GM21515 (cell line): ENCODE data around the gene ASPM.
"Not testable (repeated sequence)": the region's sequence is repeated elsewhere in the genome, so short reads cannot be mapped to it uniquely, and the experiment has no call there.

Experiments used
- ATAC-seq: cut with Tn5 transposase; IDR thresholded peaks from one replicate; pipeline ENCODE4 v1.9.1; 2021; ENCODE audit not compliant: unreplicated experiment

The ASPM gene

DNA sequence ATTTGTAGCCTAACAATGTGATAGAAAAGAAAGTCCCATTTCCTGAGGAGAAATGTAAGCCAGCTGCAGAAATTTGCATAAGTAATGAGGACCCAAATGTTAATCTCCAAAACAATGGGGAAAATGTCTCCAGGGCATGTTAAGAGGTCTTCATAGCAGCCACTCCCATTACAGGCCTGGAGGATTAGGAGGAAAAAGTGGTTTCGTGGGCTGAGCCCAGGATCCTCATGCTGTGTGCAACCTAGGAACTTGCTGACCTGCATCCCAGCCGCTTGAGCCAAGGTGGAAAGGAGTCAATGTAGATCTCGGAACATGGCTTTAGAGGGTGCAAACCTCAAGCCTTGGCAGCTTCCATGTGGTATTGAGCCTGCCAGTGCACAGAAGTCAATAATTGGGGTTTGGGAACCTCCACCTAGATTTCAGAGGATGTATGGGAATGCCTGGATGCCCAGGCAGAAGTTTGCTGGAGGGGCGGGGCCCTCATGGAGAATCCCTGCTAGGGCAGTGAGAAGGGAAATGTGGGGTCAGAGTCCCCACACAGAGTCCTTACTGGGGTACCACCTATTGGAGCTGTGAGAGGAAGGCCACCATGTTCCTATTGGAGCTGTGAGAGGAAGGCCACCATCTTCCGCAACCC is 65.2 kb downstream of the ASPM start:
- no peak for ATAC-seq

- no peak for ATAC-seq
Observed at GRCh38 chr1:197080323-197080722, 66.1 kb downstream of the ASPM start.

DNA sequence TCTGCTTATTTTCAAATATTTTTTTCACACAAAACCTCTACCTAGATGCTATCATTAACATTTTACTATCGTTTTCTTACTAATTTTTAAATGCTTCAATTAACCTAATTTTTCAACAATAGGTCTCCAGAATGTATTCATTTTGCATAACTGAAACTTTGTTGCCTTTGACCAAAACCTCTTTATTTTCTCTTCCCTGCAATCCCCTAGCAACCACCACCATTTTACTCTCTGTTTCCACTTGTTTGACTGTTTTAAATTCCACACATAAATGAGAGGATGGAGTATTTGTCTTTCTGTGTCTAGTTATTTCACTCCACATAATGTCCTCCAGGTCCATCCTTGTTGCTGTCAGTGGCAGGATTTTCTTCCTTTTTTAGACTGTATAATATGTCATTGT is 69.9 kb downstream of the ASPM start:
- no peak for ATAC-seq

DNA sequence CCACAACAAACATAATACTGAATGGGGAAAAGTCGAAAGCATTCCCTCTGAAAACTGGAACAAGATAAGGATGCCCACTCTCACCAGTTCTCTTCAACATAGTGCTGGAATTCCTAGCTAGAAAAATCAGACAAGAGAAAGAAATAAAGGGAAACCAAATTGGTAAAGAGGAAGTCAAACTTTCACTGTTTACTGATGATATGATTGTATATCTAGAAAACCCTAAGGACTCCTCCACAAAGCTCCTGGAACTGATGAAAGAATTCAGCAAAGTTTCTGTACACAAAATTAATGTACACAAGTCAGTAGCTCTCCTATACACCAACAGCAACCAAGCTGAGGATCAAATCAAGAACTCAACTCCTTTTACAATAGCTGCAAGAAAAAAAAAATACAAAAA is 72.5 kb downstream of the ASPM start:
- ATAC-seq, result no peak

- no peak for ATAC-seq
Observed at GRCh38 chr1:197067457-197067818, 79.0 kb downstream of the ASPM start.

- ATAC-seq, result no peak
Observed at GRCh38 chr1:197066719-197067456, 79.6 kb downstream of the ASPM start, which contains the start of gene F13B. Gene F13B, minus strand, starts transcription at chr1:197067260. Its CDS starts 37 bp downstream, at chr1:197067223.

GRCh38 chr1:197066277-197066676 is 80.2 kb downstream of the ASPM start:
- ATAC-seq, result no peak

DNA sequence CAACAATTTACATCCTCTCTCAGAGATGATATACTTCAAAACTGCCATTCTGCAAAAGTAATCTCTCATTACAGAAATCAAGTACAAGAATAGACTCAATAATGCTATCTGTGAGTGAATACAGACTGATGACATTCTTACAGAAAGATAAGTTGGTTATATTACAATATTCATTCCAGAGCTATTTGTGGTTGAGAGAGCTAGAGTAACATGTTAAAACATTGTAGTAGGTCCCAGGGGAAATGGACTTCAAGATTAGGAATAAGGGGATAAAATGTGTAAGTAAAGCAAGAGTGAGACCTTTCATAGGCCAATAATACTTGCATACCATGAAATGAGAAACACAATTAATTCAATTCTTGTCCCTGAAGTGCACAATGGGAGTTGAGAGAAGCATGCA is 80.9 kb downstream of the ASPM start:
- no peak for ATAC-seq

GRCh38 chr1:197063212-197063611 is 83.3 kb downstream of the ASPM start:
- ATAC-seq, result no peak

GRCh38 chr1:197062692-197063091 is 83.8 kb downstream of the ASPM start:
- peak; percentile 75 for ATAC-seq

GRCh38 chr1:197049100-197049499 is 97.4 kb downstream of the ASPM start:
- ATAC-seq, result no peak

DNA sequence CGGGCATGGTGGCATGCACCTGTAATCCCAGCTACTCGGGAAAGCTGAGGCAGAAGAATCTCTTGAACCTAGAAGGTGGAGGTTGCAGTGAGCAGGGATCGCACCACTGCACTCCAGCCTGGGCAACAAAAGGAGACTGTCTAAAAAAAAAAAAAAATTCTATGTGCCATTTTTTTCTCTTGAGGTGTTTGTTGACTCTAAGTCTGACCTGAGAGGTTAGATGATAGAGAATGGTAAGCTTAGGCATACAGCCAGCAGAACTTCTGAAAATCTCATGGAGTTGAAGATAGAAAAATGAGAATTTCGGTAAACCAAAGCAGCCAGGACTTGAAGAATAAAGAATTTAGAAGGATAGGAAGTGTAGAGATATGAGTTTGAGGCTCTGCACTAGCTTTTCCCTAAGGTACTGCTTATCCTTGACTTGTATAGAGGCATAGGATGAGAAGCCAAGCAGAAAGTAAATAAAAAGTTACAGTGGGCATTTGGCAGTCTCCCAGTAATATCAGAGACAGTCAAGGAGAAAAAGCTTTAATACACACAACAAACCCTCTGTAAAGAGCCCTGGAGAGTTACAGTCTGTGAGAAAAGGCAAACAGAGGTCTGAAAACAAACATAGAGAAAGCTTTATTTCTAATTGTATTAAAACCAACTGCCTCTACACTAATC is 103.7 kb downstream of the ASPM start:
- ATAC-seq, result no peak

DNA sequence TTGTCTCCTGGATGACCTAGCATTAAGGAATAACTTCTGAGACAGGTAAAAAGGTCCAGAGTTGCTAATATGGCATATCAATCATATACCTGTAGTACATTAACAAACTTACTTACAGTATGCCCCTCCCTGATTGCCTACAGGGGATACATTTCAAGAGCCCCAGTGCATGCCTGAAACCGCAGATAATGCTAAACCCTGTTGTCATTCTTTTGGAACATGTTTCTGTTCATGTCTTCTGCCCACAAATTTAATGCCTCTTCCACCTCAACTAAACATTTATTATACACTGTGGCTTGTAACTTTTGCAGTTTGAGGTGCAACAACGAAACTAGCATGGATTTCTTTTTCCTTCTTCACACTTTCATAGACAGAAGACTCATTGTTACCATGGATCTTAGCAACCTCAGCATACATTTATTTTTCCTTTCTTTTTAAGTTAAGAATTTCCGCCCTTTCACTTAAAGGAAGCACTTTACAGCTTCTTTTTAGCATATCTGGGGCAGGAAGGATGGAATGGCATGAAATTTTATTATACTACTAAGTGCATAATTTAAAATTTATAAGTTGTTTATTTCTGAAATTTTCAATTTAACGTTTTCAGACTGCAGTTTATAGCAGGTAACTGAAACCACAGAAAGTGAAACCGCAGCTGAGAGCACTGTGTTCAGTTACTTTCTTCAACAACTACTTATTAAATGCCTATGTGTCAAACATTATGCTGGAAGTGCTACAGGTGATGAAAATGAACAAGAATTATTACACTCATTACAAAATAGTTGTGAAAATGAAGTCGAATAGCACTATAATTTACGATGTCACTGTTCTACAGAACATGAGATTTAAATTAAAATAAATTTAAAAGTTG is 104.7 kb downstream of the ASPM start:
- ATAC-seq, result peak; percentile 87

DNA sequence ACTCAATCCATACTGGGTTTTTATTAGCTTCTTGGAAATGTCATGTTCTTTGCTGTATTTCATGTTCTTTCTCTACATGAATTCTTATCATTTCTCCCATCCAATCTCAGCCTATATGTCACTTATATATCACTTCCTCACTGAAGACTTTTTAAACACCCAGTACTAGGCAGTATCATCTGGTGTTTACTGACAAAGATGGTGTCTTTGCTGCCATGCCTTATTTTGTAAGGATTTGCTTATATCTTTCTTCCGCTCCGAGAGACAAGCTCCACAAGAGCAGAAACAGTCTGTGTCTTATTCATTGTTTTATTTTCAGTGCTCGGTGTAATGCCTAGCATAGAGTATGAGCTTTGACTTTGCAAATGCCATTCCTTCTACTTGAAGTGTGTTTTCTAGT is 109.6 kb downstream of the ASPM start:
- no peak for ATAC-seq

DNA sequence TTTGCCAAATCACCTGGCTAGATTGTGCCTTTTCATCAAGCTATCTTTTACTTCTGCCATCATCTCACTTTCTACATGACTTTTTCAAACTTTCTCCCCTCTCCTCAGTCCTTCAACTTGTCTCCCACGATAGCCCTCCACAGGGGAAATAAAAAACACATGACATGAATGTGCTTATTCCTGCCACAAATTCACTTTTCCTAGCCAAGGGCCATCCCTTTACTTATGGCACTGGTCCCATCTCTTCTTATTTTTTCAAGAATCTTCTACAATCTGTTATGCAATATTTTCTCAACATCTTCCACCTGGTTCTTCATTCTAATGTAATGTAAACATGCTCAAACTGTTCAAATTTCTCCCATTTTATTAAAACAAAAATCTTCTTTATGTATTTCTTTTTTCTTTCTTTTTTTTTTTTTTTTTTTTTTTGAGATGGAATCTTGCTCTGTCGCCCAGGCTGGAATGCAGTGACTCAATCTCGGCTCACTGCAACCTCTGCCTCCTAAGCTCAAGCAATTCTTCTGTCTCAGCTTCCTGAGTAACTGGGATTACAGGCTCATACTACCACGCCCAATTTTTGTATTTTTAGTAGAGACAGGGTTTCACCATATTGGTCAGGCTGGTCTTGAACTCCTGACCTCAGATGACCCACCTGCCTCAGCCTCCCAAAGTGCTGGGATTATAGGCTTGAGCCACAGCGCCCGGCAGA is 111.7 kb downstream of the ASPM start:
- ATAC-seq, result not testable (repeated sequence)
